PC-3 (cell line): Measurements from ENCODE around the gene DNAH1. TPM values are rescaled to one million over a fixed set of nuclear protein-coding genes. Genes with fewer than 3 reads are reported as not detected.

ENCODE experiments used
- ATAC-seq: fragments of 200-7000 bp; cut with Tn5 transposase; 2 replicates; pipeline ENCODE4 v1.9.1; 2020; ENCODE audit warnings: mild to moderate bottlenecking, moderate library complexity
- BruUV-seq: library from RNA; stranded (reverse); fragments of 400-500 nt; replicated peaks from 2 replicates; lab custom pipeline; 2021; lab: Mats Ljungman, UMichigan
- CTCF ChIA-PET: fragments of 300-600 bp; sonication (Branson Sonifier 250); formaldehyde crosslinking; loops from one replicate; lab custom pipeline; 2022; ENCODE audit warnings: antibody characterized with exemption; lab: Charles Lee
- POLR2A ChIA-PET: fragments of 300-600 bp; sonication (Branson Sonifier 250); formaldehyde crosslinking; loops from one replicate; lab custom pipeline; 2022; ENCODE audit warnings: antibody characterized with exemption; ENCODE audit not compliant: unreplicated experiment; lab: Charles Lee
- DNase-seq: peaks from one replicate; pipeline ENCODE4 v3.0.0-alpha.2; 2015
- H2AFZ ChIP-seq: fragments of 300-600 bp; sonication (generic); 2 replicates; pipeline ENCODE4 v1.6.0; 2016; ENCODE audit warnings: antibody characterized with exemption, low read length
- H3F3A ChIP-seq: fragments of 300-600 bp; sonication (generic); one replicate; pipeline ENCODE4 v1.6.0; 2017; ENCODE audit warnings: antibody characterized with exemption, low read length, control low read depth, mild to moderate bottlenecking; ENCODE audit not compliant: unreplicated experiment
- H3K27ac ChIP-seq: fragments of 300-600 bp; sonication (generic); 2 replicates; pipeline ENCODE4 v1.5.1; 2016; ENCODE audit warnings: mild to moderate bottlenecking, low read length
- H3K27me3 ChIP-seq: fragments of 300-600 bp; sonication (generic); 2 replicates; pipeline ENCODE4 v1.6.1; 2016; ENCODE audit warnings: low read length, mixed read lengths
- H3K36me3 ChIP-seq: fragments of 300-600 bp; sonication (generic); 2 replicates; pipeline ENCODE4 v1.6.1; 2016; ENCODE audit warnings: low read depth, mixed run types, low read length, mixed read lengths
- H3K4me1 ChIP-seq: fragments of 300-600 bp; sonication (generic); 2 replicates; pipeline ENCODE4 v1.5.1; 2016; ENCODE audit warnings: low read length; ENCODE audit not compliant: insufficient read depth
- H3K4me2 ChIP-seq: fragments of 300-600 bp; sonication (generic); 2 replicates; pipeline ENCODE4 v1.6.0; 2016; ENCODE audit warnings: low read length
- H3K4me3 ChIP-seq: fragments of 300-600 bp; sonication (generic); 2 replicates; pipeline ENCODE4 v1.5.1; 2016; ENCODE audit warnings: mild to moderate bottlenecking, low read length, mixed read lengths
- H3K79me2 ChIP-seq: fragments of 300-600 bp; sonication (generic); 2 replicates; pipeline ENCODE4 v1.6.1; 2017; ENCODE audit warnings: low read length, mixed read lengths
- H3K9ac ChIP-seq: fragments of 300-600 bp; sonication (generic); 2 replicates; pipeline ENCODE4 v1.6.0; 2016; ENCODE audit warnings: mild to moderate bottlenecking, low read length
- H3K9me2 ChIP-seq: fragments of 300-600 bp; sonication (generic); replicated peaks from 2 replicates; pipeline ENCODE4 v1.6.1; 2016; ENCODE audit warnings: mixed run types, low read length, mixed read lengths
- H3K9me3 ChIP-seq: fragments of 300-600 bp; sonication (generic); 2 replicates; pipeline ENCODE4 v1.6.1; 2016; ENCODE audit warnings: low read length, mixed read lengths
- H4K20me1 ChIP-seq: fragments of 300-600 bp; sonication (generic); 2 replicates; pipeline ENCODE4 v1.6.1; 2016; ENCODE audit warnings: low read length, mixed read lengths
- CTCF ChIP-seq: fragments of 300-600 bp; sonication (generic); conservative IDR thresholded peaks from 2 replicates; pipeline ENCODE4 v1.5.1; 2017; ENCODE audit warnings: antibody characterized with exemption, low read depth, mild to moderate bottlenecking, low read length
- EZH2 ChIP-seq: fragments of 300-600 bp; sonication (generic); IDR thresholded peaks from one replicate; pipeline ENCODE4 v1.6.1; 2017; ENCODE audit warnings: antibody characterized with exemption, mild to moderate bottlenecking, low read length; ENCODE audit not compliant: unreplicated experiment
- EZH2phosphoT487 ChIP-seq: fragments of 300-600 bp; sonication (generic); IDR thresholded peaks from 2 replicates; pipeline ENCODE4 v1.6.1; 2018; ENCODE audit warnings: mild to moderate bottlenecking, antibody characterized with exemption, low read length, borderline replicate concordance
- intact Hi-C: fragments of 100-400 bp; cut with micrococcal nuclease; formaldehyde crosslinking; loops from 2 replicates; pipeline ENCODE4 v1.9.0; 2023
- total RNA-seq: library from RNA; depleted of rRNA; stranded (reverse); fragments of >200 nt; gene quantifications from 2 replicates; pipeline ENCODE4 v1.2.3, GENCODE V29; 2014

The DNAH1 gene
- total RNA-seq, 1 experiment from 2014 or later, result 2.2 TPM

- Histone ChIP-seq H3F3A (no peaks in the 10 kb centered on the region), H4K20me1 (no peaks in the 10 kb centered on the region), H3K9me2 (no peaks in the 10 kb centered on the region), H3K79me2 (no peaks in the 10 kb centered on the region), H3K9me3 (no peaks in the 10 kb centered on the region), H3K4me2 (no peak overlapping the region), H3K4me1 (no peaks in the 10 kb centered on the region), H3K27me3 (no peaks in the 10 kb centered on the region), H3K4me3 (no peak overlapping the region), H3K9ac (no peak overlapping the region), H2AFZ (no peak overlapping the region), H3K27ac (no peak overlapping the region), H3K36me3 (no peaks in the 10 kb centered on the region)
- TF ChIP-seq EZH2phosphoT487, result no peak
- no peak for TF ChIP-seq EZH2
- no peak for TF ChIP-seq CTCF
- BruUV-seq, result no TSS peak
- ChIA-PET CTCF (no interaction called here), POLR2A (no interaction called here)
- intact Hi-C loops, result no loop called here
- ATAC-seq (no peak), DNase-seq (no peak)
Measured at GRCh38 chr3:52391096-52391495, 75.0 kb downstream of the DNAH1 start.

- Histone ChIP-seq H3K9ac (no peak overlapping the region), H3F3A (no peaks in the 10 kb centered on the region), H2AFZ (no peak overlapping the region), H3K9me3 (no peaks in the 10 kb centered on the region), H3K4me3 (no peak overlapping the region), H3K27me3 (no peaks in the 10 kb centered on the region), H3K4me1 (no peaks in the 10 kb centered on the region), H3K27ac (no peak overlapping the region), H3K4me2 (no peak overlapping the region), H3K79me2 (no peaks in the 10 kb centered on the region), H3K36me3 (no peaks in the 10 kb centered on the region), H3K9me2 (no peaks in the 10 kb centered on the region), H4K20me1 (no peaks in the 10 kb centered on the region)
- CTCF ChIA-PET, result no interaction called here
- ATAC-seq (no peak), DNase-seq (no peak)
- intact Hi-C loops, result no loop called here
- POLR2A ChIA-PET, result no interaction called here
- TF ChIP-seq EZH2phosphoT487 (no peak), CTCF (no peak), EZH2 (no peak)
- BruUV-seq, result no TSS peak
Measured at GRCh38 chr3:52392216-52392930, 76.3 kb downstream of the DNAH1 start.

GRCh38 chr3:52393131-52393807 lies 77.2 kb downstream of the DNAH1 start:
- Histone ChIP-seq H3F3A (no peaks in the 10 kb centered on the region), H2AFZ (no peak overlapping the region), H3K27ac (no peak overlapping the region), H3K4me3 (no peak overlapping the region), H3K9me2 (no peaks in the 10 kb centered on the region), H3K36me3 (no peaks in the 10 kb centered on the region), H3K79me2 (no peaks in the 10 kb centered on the region), H3K4me1 (no peaks in the 10 kb centered on the region), H3K27me3 (no peaks in the 10 kb centered on the region), H3K4me2 (no peak overlapping the region), H4K20me1 (no peaks in the 10 kb centered on the region), H3K9me3 (no peaks in the 10 kb centered on the region), H3K9ac (no peak overlapping the region)
- ChIA-PET POLR2A (no interaction called here), CTCF (no interaction called here)
- no peak for TF ChIP-seq EZH2phosphoT487
- no peak for TF ChIP-seq CTCF
- no peak for ATAC-seq
- no TSS peak for BruUV-seq
- intact Hi-C loops, result no loop called here
- DNase-seq, result no peak
